Suppressor macrophage treated with lipopolysaccharide for 1 hour (primary cell): ENCODE data around the gene PDE6C.
"Not testable (repeated sequence)": the region's sequence is repeated elsewhere in the genome, so short reads cannot be mapped to it uniquely, and the experiment has no call there.

Source experiments
- DNase-seq, 3 donors: peaks; one replicate each; pipeline ENCODE4 v3.0.0-alpha.2; 2020 to 2022

Gene PDE6C

DNA sequence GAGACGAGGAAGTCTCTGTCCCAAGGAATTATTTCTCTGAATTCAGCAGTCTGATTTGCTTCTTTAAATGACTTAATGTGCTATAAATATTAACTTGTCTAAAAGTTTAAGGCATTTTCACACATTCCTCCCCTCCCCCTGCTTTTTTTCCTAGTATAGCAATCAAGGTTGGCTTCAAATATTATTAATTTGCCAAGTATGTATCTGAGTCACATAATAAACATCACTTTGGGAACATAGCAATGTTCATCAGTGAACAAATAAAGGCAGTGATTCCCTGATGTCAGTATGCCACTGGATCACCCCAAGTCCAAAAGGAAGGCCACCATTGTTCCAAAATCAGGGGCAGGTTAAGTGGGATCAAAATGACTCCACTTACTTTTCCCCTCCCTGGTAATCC, 40.5 kb downstream of the PDE6C start:
- DNase-seq = no peak

DNA sequence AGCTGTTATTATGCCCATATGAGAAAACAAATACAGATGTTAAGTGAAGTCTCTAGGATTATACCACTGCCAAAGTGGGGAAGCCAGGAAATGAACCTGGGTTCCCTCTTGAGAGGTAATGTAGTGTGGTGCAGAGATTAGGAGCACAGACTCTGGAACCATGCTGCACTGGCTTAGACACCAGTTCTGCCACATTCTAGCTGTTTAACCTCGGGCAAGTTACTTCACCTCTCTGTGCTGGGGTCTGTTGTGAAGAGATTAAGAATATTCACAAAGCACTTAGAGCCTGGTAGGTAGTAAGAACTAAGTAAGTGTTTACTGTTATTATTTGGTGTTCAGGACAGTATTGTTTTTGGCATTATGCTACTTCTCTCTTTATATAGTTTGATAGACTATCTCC, 41.9 kb downstream of the PDE6C start:
- DNase-seq = no peak

DNA sequence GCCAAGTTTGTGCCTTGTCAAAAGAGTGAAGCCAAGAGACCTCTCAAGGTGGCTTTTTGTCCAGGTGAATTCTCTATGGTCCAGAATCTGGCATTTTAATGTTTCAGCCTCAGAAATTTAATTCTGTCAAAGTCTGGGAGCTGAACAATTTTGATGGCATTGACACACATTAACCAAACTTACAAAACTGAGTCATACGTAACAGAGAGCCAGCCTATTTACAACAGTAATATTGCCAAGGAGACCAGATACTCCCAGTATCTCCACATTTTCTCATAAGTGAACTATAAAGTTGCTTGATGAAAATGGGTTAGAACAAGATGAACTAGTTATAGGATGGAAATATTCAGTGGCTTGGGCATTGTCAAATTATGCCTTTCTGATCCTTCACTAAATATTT, 43.8 kb downstream of the PDE6C start:
- DNase-seq = no peak

DNA sequence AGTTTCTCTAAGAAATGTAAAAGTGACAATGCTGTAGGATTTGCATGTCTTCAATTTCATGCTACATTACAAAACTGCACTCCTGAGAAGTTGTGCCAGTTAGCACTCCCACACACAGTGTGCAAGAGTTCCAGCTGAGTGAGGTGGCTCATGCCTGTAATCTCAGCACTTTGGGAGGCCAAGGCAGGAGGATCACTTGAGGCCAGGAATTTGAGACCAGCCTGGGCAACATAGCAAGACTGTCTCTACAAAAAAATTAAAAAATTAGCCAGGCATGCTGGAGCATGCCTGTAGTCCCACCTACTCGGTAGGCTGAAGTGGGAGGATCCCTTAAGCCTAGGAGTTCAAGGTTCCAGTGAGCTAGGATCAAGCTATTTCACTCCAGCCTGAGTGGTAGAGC, 45.4 kb downstream of the PDE6C start:
- no peak for DNase-seq

DNA sequence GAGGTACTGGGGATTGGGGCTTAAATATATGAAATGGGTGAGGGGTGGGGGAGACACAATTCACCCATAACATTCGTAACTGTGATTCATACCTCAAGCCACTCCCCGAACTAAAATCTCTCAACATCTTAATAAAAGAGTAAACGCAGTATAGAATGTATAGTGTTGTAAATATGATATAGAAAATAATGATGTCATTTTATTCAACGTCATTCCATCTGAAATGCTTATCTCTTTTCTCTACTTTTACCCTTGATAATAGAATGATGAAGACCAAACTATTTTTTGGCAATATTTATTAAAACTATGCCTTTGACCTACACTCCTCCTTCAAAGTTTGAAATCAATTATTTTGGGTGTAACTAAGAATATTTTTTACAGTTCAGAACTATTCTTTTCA, 53.7 kb downstream of the PDE6C start:
- DNase-seq = no peak

DNA sequence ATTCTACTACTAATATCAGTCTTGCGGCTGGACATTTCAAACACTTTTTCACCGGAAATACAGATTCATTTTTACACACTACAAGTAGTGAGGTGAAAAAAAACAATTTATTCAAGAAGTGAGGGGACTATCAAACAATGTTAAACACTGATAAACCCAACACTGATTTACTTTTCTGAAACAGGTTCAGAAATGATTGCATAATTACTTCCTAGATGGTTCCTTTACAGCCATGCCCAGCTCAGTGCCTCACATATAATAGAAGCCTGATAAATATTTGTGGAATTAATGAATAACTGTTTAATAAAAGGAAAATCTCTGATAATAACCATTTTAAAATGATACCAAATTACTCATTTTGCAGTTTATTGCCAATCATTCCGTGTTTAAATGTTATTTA, 55.5 kb downstream of the PDE6C start:
- no peak for DNase-seq

DNA sequence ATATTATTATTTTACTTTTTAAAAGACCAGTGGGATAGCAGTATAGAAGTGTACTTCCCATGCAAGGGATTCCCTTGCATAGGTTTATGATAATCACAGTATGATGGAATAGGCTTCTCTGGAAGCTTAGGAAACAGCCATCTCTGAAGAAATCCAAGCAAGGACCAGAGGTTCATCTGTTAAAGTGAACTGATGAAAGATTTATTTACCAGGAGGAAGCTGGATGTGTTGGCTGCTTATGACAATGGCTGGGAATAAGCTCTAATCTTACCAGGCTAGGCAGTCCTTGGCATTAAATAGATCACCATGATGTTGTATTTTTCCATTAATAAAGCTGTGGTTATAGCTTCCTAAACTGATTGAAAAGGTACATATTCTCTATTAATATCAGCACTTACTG, 58.0 kb downstream of the PDE6C start:
- DNase-seq = no peak

DNA sequence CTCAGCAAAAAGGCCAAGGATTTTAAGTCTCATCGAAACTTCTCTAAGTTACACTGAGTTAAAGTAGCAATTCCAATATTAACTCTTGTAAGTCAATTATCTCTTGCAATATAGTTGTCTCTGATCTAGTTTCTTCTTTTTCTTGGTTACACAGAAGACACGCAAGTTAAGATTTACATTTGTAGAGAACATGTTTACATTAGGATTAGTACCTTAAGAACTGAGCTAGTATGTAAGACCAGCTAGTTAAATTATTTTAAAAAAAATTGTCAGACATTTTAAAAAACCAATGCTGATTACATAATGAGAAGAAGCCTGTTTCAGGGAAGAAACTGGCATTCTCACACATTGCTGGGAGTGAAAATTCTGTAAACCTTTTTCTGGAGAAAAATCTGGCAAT, 58.7 kb downstream of the PDE6C start:
- DNase-seq = no peak

DNA sequence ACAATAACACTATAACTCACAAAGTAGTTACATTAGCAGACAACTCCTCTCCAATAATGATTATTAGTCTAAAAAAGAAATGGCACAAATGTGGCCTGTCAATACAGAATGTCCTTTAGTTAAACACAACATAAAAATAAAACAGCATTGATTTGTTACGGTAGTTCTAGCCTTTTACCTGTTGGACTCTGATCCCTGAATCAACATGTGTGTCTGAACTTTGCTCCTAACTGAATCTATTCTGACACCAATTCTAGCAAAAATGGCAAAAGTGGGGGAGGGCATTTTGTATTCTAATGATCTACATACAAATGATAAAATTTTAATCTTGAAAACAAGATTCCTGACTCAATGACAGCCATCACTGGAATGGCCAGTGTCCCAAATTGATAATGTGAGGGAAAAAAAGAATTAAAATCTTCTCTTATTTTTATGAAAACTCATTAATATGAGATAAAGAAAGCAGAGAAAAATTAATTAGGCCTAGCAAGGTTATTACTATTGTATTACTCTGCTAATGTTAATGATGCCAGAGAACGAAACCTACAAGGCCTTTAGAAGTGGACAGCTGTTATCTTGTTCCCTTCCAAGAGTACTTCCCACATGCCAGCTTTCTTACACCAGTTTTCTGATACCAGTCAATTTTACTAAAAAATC, 59.8 kb downstream of the PDE6C start:
- DNase-seq = no peak

DNA sequence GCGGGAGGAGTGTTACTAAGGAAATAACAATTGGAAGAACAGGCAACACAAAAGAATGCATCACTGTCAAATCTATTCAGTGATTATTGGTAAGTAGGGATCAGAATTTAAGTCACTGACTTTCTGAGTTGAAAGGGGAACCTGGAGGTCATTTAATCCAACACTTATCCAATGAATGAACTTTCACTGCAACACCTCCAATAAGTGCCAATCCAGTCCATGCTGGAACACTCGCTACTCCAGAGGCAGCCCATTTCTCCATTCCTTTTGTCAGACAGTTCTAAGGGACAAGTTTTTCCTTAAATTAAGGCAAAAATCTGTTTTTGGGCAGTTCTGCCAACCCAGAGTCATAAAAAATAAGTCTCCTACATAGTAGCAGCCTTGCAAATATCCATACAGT, 60.6 kb downstream of the PDE6C start:
- DNase-seq = no peak

DNA sequence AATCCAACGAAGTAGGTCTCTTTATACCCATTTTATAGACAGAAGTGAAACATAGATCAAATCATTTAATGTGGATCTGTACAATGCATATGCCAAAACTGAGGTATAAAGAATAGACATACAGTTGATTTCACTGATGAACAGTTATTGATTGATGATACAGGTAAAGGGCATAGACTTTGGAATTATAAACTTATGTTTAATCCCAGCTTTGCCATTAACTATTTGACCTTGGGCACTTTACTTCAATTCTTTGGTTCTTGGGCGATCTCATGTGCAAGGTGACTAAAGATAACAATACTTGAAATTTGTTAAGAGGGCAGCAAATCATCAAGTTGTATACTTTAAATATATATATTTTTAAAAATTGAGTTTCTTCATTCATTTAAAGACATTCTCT, 61.5 kb downstream of the PDE6C start:
- DNase-seq = no peak

DNA sequence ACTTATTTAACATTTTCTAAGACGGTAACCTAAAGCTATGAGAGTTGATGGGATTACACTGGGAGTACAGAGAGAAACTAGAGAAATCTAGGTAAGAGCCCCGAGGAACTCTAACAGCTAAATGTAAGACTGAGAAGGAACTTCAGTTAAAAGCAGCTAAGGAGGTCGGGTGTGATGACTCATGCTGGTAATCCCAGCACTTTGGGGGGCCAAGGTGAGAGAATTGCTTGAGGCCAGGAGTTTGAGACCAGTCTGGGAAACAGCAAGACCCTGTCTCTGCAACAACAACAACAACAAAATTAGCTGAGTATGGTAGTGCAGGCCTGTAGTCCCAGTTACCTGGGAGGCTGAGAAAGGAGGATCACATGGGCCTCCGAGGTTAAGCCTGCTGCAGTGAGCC, 66.0 kb downstream of the PDE6C start:
- DNase-seq = no peak

DNA sequence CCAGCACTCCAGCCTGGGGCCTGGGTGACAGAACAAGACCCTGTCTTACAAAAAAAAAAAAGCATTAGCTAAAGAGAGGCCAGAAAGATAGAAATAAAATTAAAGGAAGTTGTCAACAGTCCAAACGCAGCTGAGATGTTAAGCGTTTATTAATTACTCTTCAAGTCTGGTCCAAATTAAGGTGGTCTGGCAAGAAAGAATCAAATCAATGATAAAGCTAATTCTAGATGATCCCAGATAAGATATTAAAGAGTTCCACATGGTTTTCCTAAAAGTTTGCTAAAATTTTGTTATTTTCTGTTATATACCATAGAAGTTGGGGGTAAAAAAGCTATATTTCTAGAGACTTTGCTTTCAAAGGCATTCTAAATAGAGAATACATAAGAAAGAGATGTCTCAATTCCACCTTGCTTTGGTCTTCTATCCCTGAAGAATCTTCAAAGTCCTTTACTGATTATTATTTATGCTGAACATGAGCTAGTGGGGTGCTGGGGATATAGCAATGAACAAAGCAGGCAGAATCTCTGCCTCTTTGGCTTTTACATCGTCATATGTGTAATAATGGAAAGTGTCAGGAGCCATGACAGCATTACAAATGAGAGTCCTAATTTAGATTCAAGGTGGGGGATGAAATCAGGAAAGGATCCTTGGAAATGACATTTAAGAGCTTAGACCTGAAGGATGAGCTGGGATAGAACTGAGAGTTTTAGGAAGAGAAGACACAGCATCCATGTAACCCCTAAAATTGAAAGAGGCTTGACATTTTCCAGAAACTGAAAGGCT, 66.7 kb downstream of the PDE6C start:
- DNase-seq = no peak

DNA sequence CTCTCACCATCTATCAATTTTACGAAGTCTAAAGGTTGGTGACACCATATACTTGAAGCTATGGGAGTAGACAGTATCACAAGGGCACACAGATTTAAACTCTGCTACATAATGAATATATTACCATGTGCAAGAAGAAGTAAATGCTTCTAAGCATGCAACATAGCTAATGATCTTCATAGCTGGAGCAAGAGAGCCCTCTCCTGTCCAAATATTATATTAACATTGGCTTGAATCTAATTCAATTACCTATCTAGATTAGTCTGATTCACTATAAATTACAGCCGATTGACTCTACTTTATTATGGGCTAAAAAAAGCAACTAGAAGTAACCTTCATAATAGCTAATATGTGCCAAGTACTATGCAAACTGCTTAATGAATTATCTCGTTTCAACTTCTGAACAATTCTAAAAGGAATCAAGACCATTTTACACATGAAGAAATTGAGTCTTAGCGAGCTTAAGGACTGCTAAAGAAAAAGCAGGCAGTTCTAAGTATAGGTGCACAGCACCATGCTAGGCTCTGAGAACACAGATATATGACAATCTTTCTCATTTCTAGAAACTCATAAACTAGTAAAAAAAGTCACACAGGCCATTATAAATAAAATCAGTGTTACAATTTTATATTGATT, 68.2 kb downstream of the PDE6C start:
- DNase-seq = peak; percentile 66 to 81 (median 81)

DNA sequence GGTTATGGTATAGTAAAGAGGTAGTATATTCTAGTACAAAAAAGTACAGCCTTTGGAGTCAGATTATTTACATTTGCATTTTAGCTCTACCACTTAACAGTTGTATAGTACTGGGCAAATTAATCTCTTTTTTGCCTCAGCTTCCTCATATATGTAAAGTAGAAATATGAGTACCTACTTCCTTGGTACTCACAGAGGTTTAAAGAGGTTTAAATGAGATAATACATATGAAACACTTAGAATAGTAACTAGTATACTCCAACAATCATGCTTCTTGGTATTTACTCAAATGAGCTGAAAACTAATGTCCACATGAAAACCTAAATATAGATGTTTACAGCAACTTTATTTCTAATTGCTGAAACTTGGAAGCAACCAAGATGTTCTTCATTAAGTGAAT, 75.4 kb downstream of the PDE6C start:
- DNase-seq = no peak

DNA sequence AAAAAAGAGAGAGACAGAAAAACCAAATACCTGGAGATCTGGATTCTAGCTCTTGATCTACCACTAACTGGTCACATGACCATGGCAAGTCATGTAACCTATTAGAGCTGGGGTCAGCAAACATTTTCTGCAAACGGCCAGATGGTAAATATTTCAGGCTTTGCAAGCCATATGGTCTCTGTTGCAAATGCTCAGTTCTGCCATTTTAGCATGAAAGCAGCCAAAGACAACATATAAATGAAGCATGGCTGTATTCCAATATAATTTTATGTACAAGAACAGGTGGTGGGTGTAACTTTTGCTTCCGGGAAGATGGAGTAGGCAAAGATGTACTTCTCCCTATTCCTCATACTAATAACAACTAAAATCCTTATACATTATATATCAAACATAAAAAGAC, 83.4 kb downstream of the PDE6C start:
- no peak for DNase-seq

DNA sequence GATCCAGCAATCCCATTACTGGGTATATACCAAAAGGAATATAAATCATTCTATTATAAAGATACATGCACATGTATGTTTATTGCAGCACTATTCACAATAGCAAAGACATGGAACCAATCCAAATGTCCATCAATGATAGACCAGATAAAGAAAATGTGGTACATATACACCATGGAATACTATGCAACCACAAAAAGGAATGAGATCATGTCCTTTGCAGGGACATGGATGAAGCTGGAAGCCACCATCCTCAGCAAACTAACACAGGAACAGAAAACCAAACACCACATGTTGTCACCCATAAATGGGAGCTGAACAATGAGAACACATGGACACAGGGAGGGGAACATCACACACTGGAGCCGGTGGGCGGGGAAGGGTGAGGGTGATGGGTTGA, 84.2 kb downstream of the PDE6C start:
- DNase-seq = not testable (repeated sequence)

DNA sequence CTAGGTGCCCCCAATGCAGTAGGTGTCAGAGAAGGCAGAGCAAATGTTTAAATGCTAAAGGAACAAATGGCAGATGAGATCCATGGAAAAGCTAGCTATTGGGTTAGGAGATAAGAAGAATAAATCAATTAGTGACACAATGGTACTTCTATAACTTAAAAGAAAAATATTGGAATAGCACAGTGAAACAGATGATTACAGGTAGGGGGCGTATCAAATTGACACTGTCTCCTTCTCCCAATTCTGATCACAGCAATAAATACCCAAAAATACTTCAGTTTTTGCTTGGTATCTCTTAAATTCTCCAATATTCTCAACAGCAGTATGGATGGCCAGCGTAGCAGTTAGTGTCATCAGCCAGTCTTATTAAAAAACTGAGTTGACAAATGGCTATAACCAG, 84.9 kb downstream of the PDE6C start:
- DNase-seq = no peak

DNA sequence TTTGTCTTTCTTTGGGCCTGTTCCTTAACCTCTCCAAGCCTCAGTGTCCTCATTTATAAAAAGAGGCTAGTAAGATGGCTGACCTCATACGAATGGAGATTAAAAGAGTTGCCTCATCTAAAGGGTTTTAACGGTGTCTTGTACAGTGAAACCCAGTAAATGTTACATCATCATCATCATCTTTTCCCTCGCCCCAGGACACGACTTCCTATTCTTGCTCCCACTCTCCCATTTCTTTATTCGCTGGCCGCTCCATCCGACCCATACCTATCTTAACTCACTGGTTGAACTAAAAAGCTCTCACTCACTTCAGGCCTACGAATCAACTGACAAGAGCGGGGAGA, 89.5 kb downstream of the PDE6C start:
- DNase-seq = peak; percentile 56 to 69 (median 60)

DNA sequence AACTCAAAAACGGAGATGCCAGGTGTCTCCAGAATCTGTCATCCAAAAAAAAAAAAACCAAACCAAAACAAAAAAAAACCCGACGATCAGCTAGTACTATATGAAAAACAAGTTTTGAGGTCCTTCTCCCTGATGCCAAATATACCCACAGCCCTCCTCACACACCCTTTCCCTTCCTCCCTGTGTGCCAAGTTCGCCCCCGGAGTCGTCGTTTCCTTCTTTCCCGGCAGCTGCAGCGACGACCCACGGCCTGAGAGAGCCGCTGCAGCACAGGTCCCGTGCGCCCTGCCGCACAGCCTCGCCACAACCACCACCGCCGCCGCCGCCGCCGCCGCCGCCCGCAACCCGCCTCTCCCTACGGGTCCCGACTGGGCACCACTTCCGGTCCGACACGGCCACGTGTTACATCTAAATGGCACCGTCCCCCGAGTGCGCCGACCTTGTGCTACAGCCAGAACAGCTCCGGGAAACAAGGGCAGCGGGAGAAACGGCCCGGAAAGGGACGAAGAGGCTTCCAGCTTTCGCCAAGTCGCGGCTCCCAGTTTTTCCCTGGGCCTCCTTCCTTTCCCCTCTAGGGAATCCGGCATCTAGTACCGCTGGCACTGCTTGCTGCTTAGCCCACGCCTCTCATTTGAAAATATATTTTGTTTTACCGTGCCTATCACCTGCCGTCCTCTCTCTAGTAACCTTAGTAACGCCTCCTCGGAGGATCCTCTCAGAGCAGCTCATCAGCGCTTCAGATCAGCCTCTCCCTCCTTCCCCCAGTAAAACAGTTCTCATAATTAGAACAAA, 90.1 kb downstream of the PDE6C start, which contains the start of gene FRA10AC1:
FRA10AC1 (minus strand) TSS at position 383 of the 792 bp plus-strand sequence. CDS start 2,486 bp downstream, outside the sequence.
- DNase-seq = peak; percentile 93 to 96 (median 95)

DNA sequence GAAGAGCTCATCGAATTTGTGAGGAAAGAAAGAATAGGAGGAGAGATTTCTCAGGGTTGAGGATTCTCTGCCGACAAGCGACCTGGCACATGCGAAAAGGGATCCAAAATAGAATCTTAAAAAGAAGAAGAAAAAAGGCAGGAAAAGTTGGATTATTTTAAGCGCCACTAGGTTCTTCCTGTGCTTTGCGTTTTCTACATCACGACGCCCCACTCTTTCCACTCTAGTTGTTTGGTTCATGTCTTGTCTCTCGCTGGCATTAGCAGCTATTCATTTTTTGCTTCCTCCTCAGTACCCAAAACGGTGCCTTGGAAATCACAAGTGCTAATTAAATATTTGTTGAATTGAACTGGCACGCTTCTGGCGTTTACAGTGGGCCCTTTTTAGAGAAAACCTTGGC, 90.7 kb downstream of the PDE6C start:
- peak in 1 of 3 donors; percentile 6 for DNase-seq

DNA sequence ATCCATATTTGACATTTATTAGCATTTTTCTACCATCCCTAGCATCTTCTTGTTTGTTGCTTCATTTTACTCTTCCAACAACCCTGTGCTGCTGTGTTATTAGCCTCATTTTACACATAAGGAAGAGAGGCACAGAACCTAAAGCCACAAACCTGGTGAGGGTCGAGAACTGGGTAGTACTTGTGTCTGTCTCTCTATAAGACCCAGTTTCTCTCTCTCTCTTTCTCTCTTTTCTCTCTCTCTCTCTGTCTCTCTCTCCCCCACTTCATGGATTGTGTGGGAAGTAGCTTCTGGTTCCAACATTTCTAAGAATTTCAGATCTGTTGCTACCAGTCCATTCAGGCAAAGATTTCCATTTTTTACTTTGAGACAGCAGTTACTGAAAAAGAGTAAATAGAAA, 91.5 kb downstream of the PDE6C start:
- no peak for DNase-seq

DNA sequence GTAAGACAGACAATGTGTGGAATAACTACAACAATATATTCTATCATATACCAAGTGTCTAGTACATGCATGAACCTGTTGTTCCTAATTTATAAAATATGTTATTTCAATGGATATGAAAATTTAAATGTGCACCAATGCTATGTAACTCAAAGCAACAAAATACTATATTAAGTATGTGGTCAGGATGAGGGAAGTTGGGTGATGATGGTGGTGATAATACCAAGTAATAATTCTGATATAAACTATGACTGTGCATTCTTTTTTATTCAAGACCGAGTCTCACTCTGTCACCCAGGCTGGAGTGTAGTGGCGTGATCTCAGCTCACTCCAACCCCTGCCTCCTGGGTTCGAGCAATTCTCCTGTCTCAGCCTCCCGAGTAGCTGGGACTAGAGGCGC, 92.1 kb downstream of the PDE6C start:
- no peak for DNase-seq
